GM18519 (cell line): ENCODE data around the gene LOC128125822.
"Not testable (repeated sequence)": the region's sequence is repeated elsewhere in the genome, so short reads cannot be mapped to it uniquely, and the experiment has no call there.

Source experiments
- ATAC-seq: cut with Tn5 transposase; IDR thresholded peaks from one replicate; pipeline ENCODE4 v1.9.1; 2021; ENCODE audit warnings: mild to moderate bottlenecking, moderate library complexity; ENCODE audit not compliant: unreplicated experiment, low FRiP score

The LOC128125822 gene

GRCh38 chr6:63579937-63580703 is 7.8 kb downstream of the LOC128125822 start:
- no peak for ATAC-seq

DNA sequence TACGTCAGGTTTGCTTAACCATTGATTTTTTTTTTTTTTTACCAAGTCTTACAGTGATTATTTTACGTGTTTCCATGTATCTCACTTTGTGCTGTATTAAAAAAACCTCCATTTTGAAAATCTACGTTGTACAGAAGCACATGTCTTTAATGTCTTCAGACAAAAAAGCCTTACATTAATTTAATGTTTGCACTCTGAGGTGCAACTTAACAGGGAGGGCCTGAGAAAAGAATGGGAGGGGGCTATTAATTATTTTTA is 8.4 kb downstream of the LOC128125822 start:
- no peak for ATAC-seq

DNA sequence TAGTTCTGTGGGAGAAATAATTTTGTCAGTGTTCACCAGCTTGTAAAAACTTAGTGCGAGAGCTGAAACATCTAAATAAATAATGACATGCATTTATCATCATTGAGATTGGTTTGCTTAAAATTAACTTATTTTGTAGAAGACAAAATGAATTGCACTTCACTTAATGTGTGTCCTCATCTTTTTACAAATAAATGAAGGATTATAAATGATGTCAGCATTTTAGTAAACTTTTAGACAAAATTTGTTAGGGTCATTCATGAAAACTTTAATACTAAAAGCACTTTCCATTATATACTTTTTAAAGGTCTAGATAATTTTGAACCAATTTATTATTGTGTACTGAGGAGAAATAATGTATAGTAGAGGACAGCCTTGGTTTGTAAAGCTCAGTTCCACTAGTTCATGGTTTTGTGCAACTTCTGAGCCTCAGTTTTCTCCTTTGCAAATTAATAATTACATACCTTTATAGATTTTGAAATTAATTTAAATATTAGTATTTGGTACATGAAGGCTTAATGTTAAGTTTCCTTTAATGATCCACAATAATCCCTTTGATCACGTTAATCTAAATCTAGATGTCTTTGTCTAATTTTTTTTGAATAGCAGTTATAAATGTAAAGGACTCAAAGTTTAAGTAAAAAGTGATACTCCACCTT is 9.2 kb downstream of the LOC128125822 start:
- no peak for ATAC-seq

- no peak for ATAC-seq
Measured at GRCh38 chr6:63582579-63583231, 10.4 kb downstream of the LOC128125822 start.

GRCh38 chr6:63584125-63584514 is 11.8 kb downstream of the LOC128125822 start:
- ATAC-seq: no peak

DNA sequence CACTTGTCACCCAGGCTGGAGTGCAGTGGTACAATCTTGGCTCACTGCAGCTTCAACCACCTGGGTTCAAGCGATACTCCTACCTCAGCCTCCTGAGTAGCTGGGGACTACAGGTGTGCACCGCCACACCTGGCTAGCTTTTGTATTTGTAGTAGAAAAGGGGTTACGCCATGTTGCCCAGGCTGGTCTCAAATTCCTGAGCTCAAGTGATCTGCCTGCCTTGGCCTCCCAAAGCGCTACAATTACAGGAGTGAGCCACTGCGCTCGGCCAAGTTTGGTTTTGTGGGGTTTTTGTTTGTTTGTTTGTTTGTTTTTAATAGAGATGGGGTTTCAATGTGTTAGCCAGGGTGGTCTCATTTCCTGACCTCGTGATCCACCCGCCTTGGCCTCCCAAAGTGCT is 12.3 kb downstream of the LOC128125822 start:
- ATAC-seq: no peak

DNA sequence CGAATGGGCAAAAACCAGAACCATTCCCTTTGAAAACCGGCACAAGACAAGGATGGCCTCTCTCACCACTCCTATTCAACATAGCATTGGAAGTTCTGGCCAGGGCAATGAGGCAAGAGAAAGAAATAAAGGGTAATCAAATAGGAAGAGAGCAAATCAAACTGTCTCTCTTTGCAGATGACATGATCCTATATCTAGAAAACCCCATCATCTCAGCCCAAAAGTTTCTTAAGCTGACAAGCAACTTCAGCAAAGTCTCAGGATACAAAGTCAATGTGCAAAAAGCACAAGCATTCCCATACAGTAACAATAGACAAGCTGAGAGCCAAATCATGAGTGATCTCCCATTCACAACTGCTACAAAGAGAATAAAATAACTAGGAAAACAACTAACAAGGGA is 13.4 kb downstream of the LOC128125822 start:
- not testable (repeated sequence) for ATAC-seq

DNA sequence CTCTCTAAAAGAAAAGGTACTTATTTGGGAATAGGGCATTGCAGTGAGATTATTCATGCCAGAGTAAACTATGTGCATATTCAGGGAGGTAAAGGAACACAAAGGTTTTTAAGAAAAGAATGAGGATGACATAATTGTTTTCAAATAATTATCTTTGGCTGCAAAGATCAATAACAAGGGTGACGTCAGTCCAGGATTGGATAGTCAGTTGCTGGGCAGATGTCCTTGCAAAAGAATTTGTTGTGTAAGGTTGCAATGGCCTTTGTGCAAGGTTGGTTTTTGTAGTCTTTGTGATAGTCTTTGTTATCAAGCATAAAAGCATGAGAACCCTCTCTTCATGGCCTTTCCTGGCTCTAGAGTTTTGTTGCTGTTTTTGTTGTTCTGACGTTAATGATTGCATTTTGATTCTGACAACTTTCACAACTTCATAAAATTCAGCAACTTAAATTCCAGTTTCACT is 17.7 kb downstream of the LOC128125822 start:
- ATAC-seq: no peak

GRCh38 chr6:63592886-63593285 is 20.6 kb downstream of the LOC128125822 start:
- ATAC-seq: no peak

DNA sequence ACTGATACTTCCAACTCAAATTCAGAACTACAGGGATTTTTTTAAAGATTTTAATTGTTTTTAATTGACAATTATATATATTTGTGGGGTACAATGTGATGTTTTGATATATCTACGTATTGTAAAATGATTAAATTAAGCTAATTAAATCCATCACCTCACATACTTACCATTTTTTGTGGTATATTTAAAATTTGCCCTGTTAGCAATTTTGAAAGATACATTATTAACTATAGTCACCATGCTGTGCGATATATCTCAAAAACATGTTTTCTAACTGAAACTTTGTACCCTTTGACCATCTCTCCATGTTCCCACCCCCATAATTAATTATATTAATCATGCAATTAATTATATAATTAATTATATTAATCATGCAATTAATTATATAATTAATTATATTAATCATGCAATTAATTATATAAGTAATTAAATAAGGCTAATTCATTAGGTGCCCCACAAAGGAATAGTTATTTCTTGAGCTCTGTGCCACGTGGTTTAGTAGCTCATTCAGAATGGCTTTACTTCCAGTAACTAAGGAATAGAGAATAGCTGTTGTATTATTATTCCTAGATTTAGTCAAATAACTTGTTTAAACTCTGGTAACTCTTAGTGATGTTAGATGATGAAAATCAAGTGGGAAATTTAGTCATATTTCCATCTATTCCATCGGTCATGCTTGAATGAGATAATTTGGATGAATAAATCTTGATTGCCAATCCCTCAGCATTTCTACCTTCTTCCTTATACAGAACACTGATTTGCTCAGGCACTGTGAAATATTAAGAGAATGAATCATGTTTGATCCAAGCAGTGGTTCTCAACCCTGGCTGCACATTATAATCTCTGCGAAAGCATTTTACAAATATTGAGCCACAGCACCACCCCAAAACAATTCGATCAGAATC is 25.1 kb downstream of the LOC128125822 start:
- no peak for ATAC-seq

DNA sequence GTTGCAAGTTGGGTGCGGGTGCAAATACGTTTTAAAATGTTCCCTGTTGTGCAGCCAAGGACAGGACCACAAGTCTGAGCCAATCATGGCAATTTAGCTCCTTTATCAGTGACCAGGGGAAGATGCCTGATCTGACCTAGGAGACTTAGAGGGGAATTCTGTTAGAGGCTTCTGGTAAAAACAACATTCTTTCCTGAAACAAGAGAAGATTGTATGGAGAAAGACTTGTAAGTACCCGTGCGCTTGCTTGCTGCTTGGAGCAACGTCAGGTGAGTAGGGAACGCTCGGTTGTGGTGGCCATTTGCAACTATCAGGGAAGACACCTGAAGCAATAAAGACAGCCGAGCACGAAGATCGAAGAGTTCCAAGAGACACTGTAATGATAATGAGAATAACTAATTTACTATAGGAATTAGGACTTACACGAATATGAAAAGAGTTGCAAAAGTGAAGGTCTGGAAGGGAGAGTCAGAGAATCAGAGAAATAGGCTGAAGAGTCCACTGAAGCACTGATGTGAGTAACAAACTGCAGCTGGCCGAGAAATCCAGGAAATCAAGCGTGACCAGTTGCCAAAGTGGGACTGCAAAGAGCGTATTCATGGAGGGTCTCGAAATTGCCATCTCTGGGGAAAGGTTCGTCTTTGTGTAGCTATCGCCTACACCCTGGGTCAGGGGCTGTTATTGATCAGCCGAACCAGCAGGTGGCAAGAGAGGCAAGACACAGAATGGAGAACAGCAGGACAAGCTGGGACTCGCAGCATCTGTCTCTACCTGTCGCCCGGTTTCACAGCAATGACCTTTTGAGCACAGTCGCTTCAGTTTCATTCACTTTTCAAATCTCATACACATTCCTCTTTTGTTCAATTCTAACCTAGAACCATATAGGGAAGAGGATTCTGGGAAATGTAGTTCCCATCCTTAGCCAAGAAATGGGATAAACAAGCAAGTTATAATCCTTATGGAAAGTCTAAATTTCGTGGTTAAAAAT is 26.1 kb downstream of the LOC128125822 start:
- ATAC-seq: peak; percentile 99

DNA sequence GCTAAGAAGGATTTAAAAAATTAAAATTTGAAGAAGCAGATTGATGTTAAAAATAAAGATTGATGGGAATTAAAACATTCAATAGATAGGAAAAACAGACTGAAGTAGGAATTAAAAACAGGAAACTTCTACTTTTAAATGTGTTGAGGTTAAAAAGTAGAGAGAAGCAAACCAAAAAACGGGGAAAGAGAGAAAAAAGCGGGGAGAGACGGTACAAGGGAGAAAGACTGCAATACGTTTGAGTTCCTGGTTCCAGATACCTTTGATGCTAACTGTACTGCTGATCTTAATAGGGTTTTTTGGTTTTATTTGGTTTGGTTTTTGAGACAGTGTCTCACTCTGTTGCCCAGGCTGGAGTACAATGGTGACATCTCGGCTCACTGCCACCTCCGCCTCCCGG is 27.0 kb downstream of the LOC128125822 start:
- ATAC-seq: no peak

DNA sequence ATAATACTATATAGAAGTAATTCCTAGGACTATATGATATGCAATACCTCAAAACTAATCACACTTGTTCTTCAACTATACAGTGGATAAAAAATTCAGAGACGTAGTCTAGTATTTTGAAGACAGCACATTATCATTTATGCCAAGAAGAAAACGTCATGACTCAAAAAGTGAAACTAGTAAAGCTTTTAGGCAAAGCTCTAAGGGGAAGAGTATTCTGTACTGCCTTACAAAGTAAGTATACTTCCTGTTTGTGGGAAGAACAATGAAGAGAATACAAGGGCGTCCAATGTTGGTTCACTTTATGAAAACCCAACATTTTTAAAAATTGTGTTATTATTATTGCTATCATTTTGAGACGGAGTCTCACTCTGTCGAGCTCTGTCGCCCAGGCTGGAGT is 27.9 kb downstream of the LOC128125822 start:
- no peak for ATAC-seq

DNA sequence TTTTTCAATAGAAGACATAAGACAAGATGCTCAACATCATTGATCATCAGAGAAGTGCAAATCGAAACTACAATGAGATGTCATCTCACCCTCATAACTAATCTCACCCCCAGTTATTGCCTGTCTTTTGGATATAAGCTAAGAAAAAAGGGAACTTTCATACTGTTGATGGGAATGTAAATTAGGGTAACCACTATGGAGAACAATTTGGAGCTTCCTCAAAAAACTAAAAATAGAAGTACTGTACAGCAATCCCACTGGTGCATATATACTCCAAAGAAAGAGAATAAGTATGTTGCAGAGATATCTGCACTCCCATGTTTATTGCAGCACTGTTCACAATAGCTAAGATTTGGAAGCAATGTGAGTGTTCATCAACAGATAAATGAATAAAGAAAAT is 37.0 kb downstream of the LOC128125822 start:
- ATAC-seq: no peak

DNA sequence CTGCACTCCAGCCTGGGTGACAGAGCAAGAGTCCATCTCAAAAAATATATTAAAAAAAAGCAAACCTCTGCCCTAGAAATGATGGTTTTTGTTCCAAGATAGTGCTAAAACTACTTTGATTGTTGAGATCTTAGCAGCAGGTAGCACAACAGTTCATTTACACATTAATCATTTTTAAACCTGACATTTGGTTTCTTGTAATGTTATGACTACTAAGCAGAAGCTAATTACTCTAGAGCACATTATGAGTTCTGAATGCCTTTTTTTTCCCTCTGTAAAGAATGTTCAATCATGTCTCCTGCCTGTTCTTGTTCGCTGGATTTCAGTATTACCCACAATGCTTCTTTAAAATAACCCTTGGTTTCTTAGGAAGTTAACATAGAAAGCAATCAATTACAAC is 38.7 kb downstream of the LOC128125822 start:
- no peak for ATAC-seq

DNA sequence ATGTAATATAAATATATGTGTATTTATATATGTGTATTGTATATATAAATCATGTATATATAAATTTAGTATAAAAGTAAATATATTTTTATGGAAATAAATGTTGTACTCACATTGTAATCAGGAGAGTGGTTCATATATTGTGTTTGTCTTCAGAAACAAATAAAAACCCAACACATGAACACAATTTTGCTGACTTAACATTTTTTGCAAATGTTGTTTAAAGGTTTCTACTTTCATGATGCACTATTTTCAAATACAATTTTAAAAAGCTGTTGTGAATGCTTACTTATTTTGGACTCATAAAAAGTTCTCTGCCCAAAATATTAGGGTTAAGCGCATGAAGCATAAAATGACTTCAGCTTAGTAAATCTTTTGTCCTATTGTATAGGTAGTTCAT is 39.3 kb downstream of the LOC128125822 start:
- ATAC-seq: no peak

DNA sequence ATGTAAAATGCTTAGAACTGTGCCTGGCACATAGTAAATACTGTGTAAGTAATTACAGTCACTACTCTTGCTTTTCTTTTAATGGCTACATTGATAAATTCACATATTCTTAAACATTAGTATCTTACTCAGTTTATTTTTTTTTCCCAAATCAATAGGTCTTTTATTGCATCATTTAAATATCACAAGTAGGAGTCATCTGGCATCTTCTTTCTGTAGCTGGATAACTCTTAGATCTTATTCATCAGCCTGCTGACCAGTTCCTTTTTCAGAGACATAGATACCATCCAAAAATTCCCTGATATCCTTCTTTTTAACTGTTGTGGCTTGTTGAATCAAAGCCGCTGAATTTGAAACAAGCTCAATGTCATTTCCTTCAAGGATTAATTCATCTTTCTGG is 43.3 kb downstream of the LOC128125822 start:
- no peak for ATAC-seq
